Breast epithelium (tissue), 4 donors: Measurements from ENCODE around the gene RBP2. TPM values are rescaled to one million over a fixed set of nuclear protein-coding genes. Genes with fewer than 3 reads are reported as not detected.
"Not testable (repeated sequence)": the region's sequence is repeated elsewhere in the genome, so short reads cannot be mapped to it uniquely, and the experiment has no call there.

Source experiments
- DNase-seq, 2 donors: peaks; one replicate each; pipeline ENCODE4 v3.0.0-alpha.2; 2019; ENCODE audit warnings: low spot score in 2 of 2
- H3K27ac ChIP-seq, 2 donors: fragments of 200-600 bp; sonication (generic) in 1 of 2; one replicate each; pipeline ENCODE4 v1.5.1; 2016 to 2019; ENCODE audit warnings: mild to moderate bottlenecking in 1 of 2
- H3K27me3 ChIP-seq, 2 donors: fragments of 200-600 bp; sonication (generic) in 1 of 2; one replicate each; pipeline versions ENCODE4 v1.5.1 to v1.6.0; 2017 to 2019; ENCODE audit warnings: control low read depth in 1 of 2, mild to moderate bottlenecking in 1 of 2
- H3K36me3 ChIP-seq: fragments of 200-600 bp; one replicate; pipeline ENCODE4 v1.5.1; 2019
- H3K4me1 ChIP-seq, 2 donors: fragments of 200-600 bp; sonication (generic); one replicate each; pipeline ENCODE4 v1.5.1; 2016 to 2019; ENCODE audit warnings: control low read depth in 1 of 2
- H3K4me3 ChIP-seq, 3 donors: fragments of 200-600 bp; sonication (generic); 1 replicate in 2 of 3; 2 replicates in 1 of 3; pipeline ENCODE4 v1.5.1; 2016 to 2019; ENCODE audit warnings: mild to moderate bottlenecking in 3 of 3, moderate library complexity in 2 of 3
- H3K9me3 ChIP-seq, 2 donors: fragments of 200-600 bp; sonication (generic) in 1 of 2; one replicate each; pipeline ENCODE4 v1.5.1; 2016 to 2019; ENCODE audit warnings: control low read depth in 1 of 2
- POLR2A ChIP-seq: fragments of 450-650 bp; IDR thresholded peaks from one replicate; pipeline ENCODE4 v1.6.1; 2016; ENCODE audit warnings: antibody characterized with exemption, mild to moderate bottlenecking, moderate library complexity
- POLR2AphosphoS5 ChIP-seq, 3 donors: sonication (generic); formaldehyde crosslinking; IDR thresholded peaks; one replicate each; pipeline ENCODE4 v1.6.1; 2017; ENCODE audit warnings: antibody characterized with exemption in 3 of 3
- intact Hi-C: fragments of 100-400 bp; cut with DNase I; formaldehyde crosslinking; loops from one replicate; pipeline ENCODE4 v1.15.1; 2023; ENCODE audit warnings: low total_unique reads
- total RNA-seq, 3 donors: library from RNA; depleted of rRNA; stranded (reverse); fragments of >200 nt; gene quantifications; one replicate each; pipeline ENCODE4 v1.1.0, GENCODE V29; 2016
- TF ChIP-seq, protein P1 (sequence below), 3 donors: fragments of 450-650 bp; IDR thresholded peaks; one replicate each; pipeline ENCODE4 v1.5.1; 2016 to 2017; ENCODE audit warnings: antibody characterized with exemption in 3 of 3, mild to moderate bottlenecking in 3 of 3, moderate library complexity in 3 of 3

The RBP2 gene
- total RNA-seq, 3 donors from 2014 or later = 1.3 TPM; not detected in 2

DNA sequence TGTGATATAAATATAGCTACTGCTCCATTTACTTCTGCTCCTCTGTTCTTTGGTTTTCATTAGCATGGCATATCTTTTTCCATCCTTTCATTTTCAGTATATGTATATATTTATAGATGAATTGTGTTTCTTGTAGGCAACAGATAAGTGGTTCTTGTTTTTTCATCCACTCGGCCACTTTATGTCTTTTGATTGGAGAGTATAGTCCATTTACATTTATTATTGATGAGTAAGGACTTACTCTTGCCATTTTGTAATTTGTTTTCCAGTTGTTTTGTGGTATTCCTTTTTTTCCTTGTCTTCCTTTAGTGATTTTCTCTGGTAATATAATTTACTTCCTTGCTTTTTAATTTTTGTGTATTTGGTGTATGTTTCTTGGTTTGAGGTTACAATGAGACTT, 60.0 kb downstream of the RBP2 start:
- no peak for DNase-seq
- H3K9me3 ChIP-seq = peaks cover 15 to 52% of the 10 kb centered on the region in 2 donors
- H3K36me3 ChIP-seq = no peaks in the 10 kb centered on the region
- H3K4me3 ChIP-seq = no peak overlapping the region
- no peaks in the 10 kb centered on the region for H3K4me1 ChIP-seq
- intact Hi-C loops = no loop called here
- H3K27me3 ChIP-seq = no peaks in the 10 kb centered on the region
- H3K27ac ChIP-seq = no peak overlapping the region
- no peak for TF ChIP-seq POLR2A
- TF ChIP-seq, protein P1, sequence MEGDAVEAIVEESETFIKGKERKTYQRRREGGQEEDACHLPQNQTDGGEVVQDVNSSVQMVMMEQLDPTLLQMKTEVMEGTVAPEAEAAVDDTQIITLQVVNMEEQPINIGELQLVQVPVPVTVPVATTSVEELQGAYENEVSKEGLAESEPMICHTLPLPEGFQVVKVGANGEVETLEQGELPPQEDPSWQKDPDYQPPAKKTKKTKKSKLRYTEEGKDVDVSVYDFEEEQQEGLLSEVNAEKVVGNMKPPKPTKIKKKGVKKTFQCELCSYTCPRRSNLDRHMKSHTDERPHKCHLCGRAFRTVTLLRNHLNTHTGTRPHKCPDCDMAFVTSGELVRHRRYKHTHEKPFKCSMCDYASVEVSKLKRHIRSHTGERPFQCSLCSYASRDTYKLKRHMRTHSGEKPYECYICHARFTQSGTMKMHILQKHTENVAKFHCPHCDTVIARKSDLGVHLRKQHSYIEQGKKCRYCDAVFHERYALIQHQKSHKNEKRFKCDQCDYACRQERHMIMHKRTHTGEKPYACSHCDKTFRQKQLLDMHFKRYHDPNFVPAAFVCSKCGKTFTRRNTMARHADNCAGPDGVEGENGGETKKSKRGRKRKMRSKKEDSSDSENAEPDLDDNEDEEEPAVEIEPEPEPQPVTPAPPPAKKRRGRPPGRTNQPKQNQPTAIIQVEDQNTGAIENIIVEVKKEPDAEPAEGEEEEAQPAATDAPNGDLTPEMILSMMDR (IDR thresholded peaks at IDR 0.05) = no peak
- no peak for TF ChIP-seq POLR2AphosphoS5 (IDR thresholded peaks at IDR 0.05)

DNA sequence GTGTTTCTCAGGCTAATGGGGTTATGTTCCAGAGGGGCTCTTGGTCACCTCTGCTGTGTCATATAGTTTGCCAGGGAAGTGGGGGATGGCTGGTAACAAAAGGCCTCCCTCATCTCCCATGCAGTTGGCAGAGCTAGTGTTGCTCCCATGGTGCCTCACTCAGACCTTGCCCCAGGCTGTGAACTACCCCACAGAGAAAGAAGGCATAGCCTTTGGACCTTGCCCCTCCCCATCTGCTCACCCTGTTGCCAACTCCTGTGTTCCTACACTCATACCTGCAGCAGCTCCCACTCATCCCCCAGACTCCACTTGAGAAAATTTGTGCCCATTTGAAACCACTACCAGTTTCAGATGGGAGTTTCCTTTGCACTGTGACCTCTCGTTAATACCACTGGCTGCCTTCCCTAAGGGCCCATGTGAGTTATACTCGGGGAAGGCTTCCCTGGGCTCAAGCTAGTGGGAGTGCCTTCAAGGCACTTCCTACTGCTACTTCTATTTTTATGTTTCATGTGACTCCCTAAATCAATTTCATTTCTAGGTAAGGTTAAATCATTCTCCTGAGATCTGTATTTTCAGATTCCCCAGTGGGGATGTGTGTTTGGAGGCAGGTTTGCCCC, 61.6 kb downstream of the RBP2 start:
- Histone ChIP-seq H3K4me3 (no peak overlapping the region), H3K27me3 (no peaks in the 10 kb centered on the region), H3K36me3 (no peaks in the 10 kb centered on the region), H3K9me3 (peaks cover 15 to 64% of the 10 kb centered on the region in 2 donors), H3K4me1 (no peaks in the 10 kb centered on the region), H3K27ac (no peak overlapping the region)
- TF ChIP-seq, protein P1 (IDR thresholded peaks at IDR 0.05) = no peak
- TF ChIP-seq POLR2A = no peak
- intact Hi-C loops = no loop called here
- no peak for DNase-seq

DNA sequence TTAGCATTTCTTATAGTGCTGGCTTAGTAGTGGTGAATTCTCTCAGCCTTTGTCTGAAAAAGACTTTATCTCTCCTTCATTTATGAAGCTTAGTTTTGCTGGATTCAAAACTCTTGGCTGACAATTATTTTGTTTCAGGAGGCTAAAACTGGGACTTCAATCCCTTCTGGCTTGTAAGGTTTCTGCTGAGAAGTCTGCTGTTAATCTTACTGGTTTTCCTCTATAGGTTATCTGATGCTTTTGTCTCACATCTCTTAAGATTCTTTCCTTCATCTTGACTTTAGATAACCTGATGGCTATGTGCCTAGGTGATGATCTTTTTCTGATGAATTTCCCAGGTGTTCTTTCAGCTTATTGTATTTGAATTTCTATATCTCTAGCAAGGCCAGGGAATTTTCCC, 63.4 kb downstream of the RBP2 start:
- H3K4me3 ChIP-seq, DNase-seq, H3K27me3 ChIP-seq, H3K27ac ChIP-seq, H3K4me1 ChIP-seq, H3K36me3 ChIP-seq, intact Hi-C loops: not testable (repeated sequence)
- peaks cover 15 to 81% of the 10 kb centered on the region in 2 donors for H3K9me3 ChIP-seq

Other genes starting within 250 kb of the RBP2 start
- gene MRPS22, start 132.5 kb downstream of the RBP2 start, total RNA-seq = 10 to 100 TPM; 45.2 to 47.9 (median 46.4) TPM
- 100 to 1,000 TPM in 2 of 3 donors, 10 to 100 TPM in 1; 76.5 to 109 (median 109) TPM for gene COPB2, start 86.9 kb downstream of the RBP2 start, total RNA-seq
- gene RBP1, start 63.2 kb upstream of the RBP2 start, total RNA-seq = 10 to 100 TPM in 2 of 3 donors, under 1 TPM in 1; 0.64 to 20.9 (median 14.7) TPM
- 10 to 100 TPM in 1 of 3 donors, 1 to 10 TPM in 2; 6.6 to 17.3 (median 9.2) TPM for gene NMNAT3, start 201.5 kb upstream of the RBP2 start, total RNA-seq